NCI-H524 (cell line): ENCODE measurements around the gene CFAP161.
"Not testable (repeated sequence)": the region's sequence is repeated elsewhere in the genome, so short reads cannot be mapped to it uniquely, and the experiment has no call there.

Experiments used
- DNase-seq, 2 experiments: peaks; one replicate each; lab custom pipeline; 2025; lab: John Stamatoyannopoulos, UW

Gene CFAP161

DNA sequence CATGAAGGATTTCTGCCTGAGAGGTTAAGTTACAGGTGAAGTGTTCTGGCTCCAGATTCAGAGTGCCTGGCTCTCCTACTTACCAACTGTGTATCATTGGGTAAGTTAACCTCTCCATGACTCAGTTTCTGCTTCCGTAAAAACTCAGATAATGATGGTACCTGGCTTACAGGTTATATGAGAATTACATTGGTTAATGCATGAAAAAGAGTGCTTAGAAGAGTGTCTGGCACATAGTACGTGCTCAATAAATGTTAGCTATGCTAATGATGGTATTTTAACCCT, 23.8 kb downstream of the CFAP161 start:
- DNase-seq = no peak

DNA sequence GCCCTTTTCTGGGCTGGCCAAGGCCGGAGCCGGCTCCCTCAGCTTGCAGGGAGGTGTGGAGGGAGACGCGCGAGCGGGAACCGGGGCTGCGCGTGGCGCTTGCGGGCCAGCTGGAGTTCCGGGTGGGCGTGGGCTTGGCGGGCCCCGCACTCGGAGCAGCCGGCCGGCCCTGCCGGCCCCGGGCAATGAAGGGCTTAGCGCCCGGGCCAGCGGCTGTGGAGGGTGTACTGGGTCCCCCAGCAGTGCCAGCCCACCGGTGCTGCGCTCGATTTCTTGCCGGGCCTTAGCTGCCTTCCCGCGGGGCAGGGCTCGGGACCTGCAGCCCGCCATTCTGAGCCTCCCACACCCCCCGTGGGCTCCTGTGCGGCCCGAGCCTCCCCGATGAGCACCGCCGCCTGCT, 24.5 kb downstream of the CFAP161 start:
- not testable (repeated sequence) for DNase-seq

- peak; percentile 23 to 84 for DNase-seq
Measured at GRCh38 chr15:81160312-81161159, 26.5 kb downstream of the CFAP161 start.

DNA sequence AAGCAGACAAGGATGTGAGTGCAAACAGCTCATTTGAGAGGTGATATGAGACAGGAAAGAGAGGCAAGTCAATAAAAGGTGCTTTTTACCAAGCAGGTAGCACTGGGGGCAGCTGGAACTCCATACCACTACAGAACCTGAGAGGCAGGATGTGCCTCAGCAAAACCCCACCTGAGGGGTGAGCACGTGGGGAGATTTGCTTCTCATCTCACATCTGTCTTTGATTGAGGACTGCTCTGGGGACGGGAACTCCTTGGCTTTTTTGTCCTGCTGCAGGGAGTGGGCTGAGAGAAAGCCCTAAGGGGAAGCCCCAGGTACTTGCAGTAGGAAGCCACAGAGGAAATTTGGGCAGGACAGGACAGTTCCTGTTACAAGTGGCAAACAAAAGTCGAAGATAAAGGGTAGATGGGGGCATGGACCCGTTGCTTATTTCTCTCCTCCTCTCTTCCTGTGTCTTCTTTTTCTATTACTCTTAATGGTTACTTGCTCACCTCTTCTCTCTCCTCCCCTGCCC, 27.1 kb downstream of the CFAP161 start:
- DNase-seq = peak in 1 of 2 experiments; percentile 24

- DNase-seq = no peak
Measured at GRCh38 chr15:81161851-81162250, 27.8 kb downstream of the CFAP161 start.

GRCh38 chr15:81163961-81164800, 30.1 kb downstream of the CFAP161 start:
- no peak for DNase-seq

GRCh38 chr15:81165535-81165934, 31.5 kb downstream of the CFAP161 start:
- DNase-seq = no peak

GRCh38 chr15:81166636-81167305, 32.7 kb downstream of the CFAP161 start:
- no peak for DNase-seq

DNA sequence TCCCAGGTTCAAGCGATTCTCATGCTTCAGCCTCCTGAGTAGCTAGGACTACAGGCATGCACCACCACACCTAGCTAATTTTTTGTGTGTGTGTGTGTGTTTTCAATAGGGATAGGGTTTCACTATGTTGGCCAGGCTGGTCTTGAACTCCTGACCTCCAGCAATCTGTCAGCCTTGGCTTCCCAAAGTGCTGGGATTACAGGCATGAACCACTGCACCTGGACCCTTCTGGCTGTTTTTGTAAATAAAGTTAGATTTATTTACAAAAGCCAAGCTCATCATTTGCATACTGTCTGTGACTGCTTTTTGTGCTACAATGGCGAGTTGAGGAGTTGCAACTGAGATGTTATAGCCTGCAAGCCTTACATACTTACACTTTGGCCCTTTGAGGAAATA, 34.1 kb downstream of the CFAP161 start:
- DNase-seq = no peak

DNA sequence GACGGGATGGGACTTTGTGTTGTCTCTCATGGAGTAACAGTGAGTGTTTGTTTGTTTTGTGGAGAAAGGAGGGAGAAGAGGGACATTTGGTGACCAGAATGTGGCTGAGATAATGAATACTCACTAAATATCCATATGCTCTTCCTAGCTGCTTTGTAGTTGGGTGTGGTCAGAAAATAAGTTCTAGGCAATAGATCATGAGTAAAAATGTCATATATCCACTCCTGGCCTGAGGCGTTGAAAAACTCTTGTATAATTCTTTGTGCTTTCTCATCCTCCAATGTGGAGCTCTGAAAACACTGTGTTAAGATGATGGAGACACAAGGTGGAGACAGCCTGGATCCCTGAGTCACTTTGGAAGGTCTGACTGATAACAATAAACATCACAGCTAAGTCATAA, 34.6 kb downstream of the CFAP161 start:
- DNase-seq = no peak

DNA sequence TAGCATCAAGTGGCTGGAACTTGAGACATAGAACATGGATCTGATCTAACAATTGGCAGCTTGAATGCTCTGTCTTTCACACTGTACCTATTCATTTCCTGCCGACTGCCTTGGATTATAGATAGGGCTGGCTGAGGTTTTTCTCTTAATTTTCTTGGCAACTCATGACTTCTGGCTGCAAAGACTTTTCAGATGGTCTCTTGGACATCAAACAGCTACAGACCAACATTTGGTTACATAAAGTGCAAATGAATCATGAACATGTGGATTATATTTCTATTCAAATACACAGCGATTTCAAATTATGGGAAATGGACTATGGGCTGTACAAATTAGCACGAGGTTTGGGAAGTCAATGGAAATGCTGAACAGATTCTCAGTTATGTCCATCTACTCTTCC, 36.4 kb downstream of the CFAP161 start:
- no peak for DNase-seq

- DNase-seq = no peak
Measured at GRCh38 chr15:81171286-81171685, 37.2 kb downstream of the CFAP161 start.

DNA sequence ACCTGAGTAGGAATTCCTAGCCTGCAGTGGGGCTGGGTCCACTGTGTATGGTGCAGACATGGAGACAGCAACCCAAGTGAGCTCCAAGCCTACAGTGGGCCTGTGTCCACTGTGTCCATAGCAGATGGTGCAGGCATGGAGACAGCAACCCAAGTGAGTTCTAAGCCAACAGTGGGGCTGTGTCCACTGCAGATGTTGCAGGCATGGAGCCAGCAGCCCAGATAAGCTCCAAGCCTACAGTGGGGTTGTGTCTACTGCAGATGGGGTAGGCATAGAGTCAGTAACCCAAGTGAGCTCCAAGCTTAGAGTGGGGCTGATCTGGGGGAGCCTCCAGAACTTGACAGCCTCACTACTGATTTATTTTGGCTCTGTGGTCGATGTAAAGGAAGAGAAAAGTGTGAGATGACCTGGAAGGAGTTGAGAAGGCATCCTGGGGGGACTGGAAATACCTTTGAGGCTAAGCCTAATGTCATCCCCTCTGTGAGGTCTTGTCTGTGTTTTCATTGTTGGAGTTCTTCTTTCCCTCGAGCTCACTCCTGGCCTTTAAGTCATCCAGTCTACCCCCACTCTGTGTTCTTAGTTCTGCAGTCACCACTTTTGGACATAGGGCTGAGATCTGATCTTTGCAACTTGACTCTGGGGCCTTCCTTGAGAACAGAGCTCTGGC, 40.2 kb downstream of the CFAP161 start:
- DNase-seq = no peak

- DNase-seq = no peak
Measured at GRCh38 chr15:81174792-81175327, 40.8 kb downstream of the CFAP161 start.

DNA sequence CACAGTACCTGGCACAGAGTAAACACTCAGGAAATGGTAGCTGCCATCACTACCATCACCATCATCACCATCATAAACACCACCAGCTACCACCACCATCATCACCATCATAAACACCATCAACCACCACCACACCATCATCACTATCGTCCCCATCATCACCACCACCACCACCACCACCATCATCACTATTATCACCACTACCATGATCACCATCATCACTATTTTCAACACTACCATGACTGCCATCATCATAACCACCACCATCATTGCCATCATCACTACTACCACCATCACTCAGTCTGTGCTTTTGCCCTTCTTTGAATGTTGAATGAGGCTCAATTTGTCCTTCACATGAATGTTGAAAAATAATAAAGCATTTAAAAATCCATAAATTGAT, 41.4 kb downstream of the CFAP161 start:
- no peak for DNase-seq

DNA sequence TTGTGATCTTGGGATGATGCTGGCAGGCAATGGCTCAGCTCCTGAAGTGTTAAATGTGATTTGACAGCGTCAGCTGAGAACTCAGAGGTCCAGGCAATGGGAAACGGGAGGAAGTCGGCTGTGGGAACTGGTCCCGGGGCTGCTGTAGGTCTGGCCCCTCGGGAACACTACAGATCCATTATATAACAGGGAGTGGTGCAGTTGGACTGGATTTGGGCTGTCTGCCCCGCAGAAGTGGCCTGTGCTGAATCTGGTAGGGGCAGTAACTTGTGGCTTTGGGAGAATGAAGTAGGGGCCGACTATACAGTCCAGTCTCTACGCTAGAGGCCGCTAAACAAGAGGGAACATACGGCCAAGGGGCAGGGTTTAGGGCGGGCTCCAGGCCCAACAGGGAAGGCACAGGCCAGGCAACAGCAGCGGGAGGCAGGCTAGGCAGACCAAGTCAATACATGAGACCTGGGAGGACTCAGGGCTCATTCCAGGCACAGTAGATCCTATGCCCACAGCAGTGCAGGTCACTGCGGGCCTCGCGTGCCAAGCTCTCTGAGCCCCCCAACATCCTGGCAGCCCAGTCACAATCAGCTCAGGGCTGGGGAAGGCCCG, 42.3 kb downstream of the CFAP161 start:
- DNase-seq = no peak

GRCh38 chr15:81178365-81178764, 44.3 kb downstream of the CFAP161 start:
- no peak for DNase-seq

DNA sequence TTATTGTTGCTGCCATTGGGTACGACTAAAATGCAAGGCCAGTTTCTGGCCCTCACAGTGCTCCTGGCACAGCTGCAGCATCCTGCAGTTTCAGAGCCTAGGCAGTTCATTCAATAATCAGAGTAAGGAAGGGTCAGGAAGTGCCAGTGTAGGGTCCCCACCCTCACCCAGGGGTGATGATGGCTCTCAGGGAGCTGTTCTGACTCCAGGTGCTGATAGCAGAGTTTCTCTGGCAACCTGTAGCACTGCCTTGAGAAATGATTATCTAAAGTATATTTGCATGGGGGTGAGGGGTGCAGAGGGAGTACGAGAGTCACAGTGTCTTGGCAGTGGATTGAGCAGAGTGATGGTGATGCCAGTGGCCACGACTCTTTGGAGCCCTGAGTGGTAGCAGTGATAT, 47.1 kb downstream of the CFAP161 start:
- DNase-seq = no peak

DNA sequence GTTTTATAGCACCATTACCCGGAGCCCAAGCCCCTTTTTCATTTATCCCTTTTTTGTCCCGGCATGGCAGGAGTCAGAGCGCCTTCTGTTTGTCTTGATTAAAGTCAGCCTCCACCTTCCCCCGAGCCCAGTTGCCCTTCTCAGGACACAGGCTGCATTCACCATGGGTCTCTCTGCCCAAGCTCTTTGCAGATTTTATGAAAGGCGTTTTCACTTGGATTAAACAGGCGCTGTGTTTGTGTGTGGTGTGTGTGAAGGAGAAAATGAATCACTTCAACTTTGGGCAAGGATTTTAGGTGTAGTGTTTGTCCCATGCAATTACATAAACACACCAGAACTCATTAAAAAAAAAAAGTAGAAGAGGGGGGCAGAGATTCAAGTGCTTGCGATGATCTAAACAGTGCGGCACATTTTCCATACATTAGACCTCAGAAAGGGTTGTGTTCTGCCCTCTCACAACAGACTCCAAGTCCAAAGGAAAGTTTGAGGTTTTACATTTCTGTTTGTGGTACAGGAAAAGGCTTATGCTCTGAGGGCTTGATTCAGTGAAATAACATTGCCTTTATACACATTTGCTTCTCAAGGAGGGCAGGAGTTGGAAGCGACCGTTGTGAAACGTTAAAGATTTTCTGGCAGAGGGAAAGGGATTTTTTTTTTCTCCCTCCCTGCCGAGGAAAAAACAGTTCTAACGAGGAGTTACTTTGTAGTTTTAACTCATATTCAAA, 48.1 kb downstream of the CFAP161 start:
- DNase-seq = no peak

- DNase-seq = no peak
Measured at GRCh38 chr15:81182756-81183438, 48.8 kb downstream of the CFAP161 start.
